Activated naive CD4-positive, alpha-beta T cell treated with anti-CD3 and anti-CD28 coated beads for 36 hours (primary cell): ENCODE results near the gene GLIPR2. TPM values are rescaled to one million over a fixed set of nuclear protein-coding genes. Genes with fewer than 3 reads are reported as not detected.
A peak's percentile ranks its signal among the peaks of the same experiment; 100 is the strongest.
"Not testable (repeated sequence)": the region's sequence is repeated elsewhere in the genome, so short reads cannot be mapped to it uniquely, and the experiment has no call there.

Source experiments
- CTCF ChIA-PET: fragments of 350-600 bp; sonication (Branson Sonifier 250); formaldehyde crosslinking; loops from one replicate; lab custom pipeline; 2021; ENCODE audit warnings: antibody characterized with exemption; lab: Charles Lee
- DNase-seq: peaks from one replicate; pipeline ENCODE4 v3.0.0-alpha.2; 2020
- H3K27ac Mint-ChIP-seq: one replicate; pipeline ENCODE4 v1.8.0; 2021; ENCODE audit warnings: mild to moderate bottlenecking, mixed read lengths
- H3K27me3 Mint-ChIP-seq: one replicate; pipeline ENCODE4 v1.8.0; 2021; ENCODE audit warnings: low read depth, mixed read lengths
- H3K36me3 Mint-ChIP-seq: one replicate; pipeline ENCODE4 v1.8.0; 2021; ENCODE audit warnings: low read depth, mixed read lengths
- H3K4me1 Mint-ChIP-seq: one replicate; pipeline ENCODE4 v1.8.0; 2021; ENCODE audit warnings: low read depth, mixed read lengths
- H3K4me3 Mint-ChIP-seq: one replicate; pipeline ENCODE4 v1.8.0; 2021; ENCODE audit warnings: mild to moderate bottlenecking, moderate library complexity, mixed read lengths
- H3K9me3 Mint-ChIP-seq: one replicate; pipeline ENCODE4 v1.8.0; 2021; ENCODE audit warnings: mixed read lengths
- intact Hi-C: fragments of 100-400 bp; cut with micrococcal nuclease; formaldehyde crosslinking; loops from one replicate; pipeline ENCODE4 v1.15.1; 2023
- total RNA-seq, 2 experiments: library from RNA; stranded (reverse); gene quantifications; one replicate each; pipeline ENCODE4 v1.2.3, GENCODE V29; 2021

Gene GLIPR2
- total RNA-seq, 2 experiments from 2014 or later, result 8.0 to 9.7 TPM

- intact Hi-C loops, result no loop called here
- peaks cover 18% of the 10 kb centered on the region for H3K4me1 Mint-ChIP-seq
- CTCF ChIA-PET, result interaction anchor here (1.1 kb wide), 1 partner anchor 50 kb away, joined by 4 read pairs; no protein-coding TSS in a partner anchor
- H3K9me3 Mint-ChIP-seq, result no peaks in the 10 kb centered on the region
- no peaks in the 10 kb centered on the region for H3K27me3 Mint-ChIP-seq
- no peak for DNase-seq
- peaks cover 6% of the 10 kb centered on the region for H3K36me3 Mint-ChIP-seq
- no peak overlapping the region for H3K27ac Mint-ChIP-seq
- no peak overlapping the region for H3K4me3 Mint-ChIP-seq
These were observed 21.6 kb downstream of the GLIPR2 start for GRCh38 chr9:36158122-36158521.

- peaks cover 6% of the 10 kb centered on the region for H3K36me3 Mint-ChIP-seq
- peaks cover 11% of the 10 kb centered on the region for H3K4me1 Mint-ChIP-seq
- intact Hi-C loops, result no loop called here
- no peak overlapping the region for H3K27ac Mint-ChIP-seq
- CTCF ChIA-PET, result interaction anchor here (0.6 to 1.1 kb wide), 4 partner anchors 41 to 1336 kb away, joined by 3 to 7 read pairs (median 4); no protein-coding TSS in a partner anchor
- DNase-seq, result no peak
- H3K9me3 Mint-ChIP-seq, result no peaks in the 10 kb centered on the region
- no peak overlapping the region for H3K4me3 Mint-ChIP-seq
- H3K27me3 Mint-ChIP-seq, result no peaks in the 10 kb centered on the region
These were observed 22.4 kb downstream of the GLIPR2 start for GRCh38 chr9:36158917-36159316.

- intact Hi-C loops, H3K4me1 Mint-ChIP-seq, H3K27ac Mint-ChIP-seq, H3K4me3 Mint-ChIP-seq, H3K9me3 Mint-ChIP-seq, DNase-seq, H3K27me3 Mint-ChIP-seq, H3K36me3 Mint-ChIP-seq: not testable (repeated sequence)
- CTCF ChIA-PET, result interaction anchor here (0.7 to 1.1 kb wide), 3 partner anchors 56 to 1336 kb away, joined by 3 to 7 read pairs (median 3); no protein-coding TSS in a partner anchor
These were observed 23.0 kb downstream of the GLIPR2 start for GRCh38 chr9:36159509-36159908.

GRCh38 chr9:36160126-36160525 lies 23.6 kb downstream of the GLIPR2 start:
- CTCF ChIA-PET, result interaction anchor here (0.6 to 0.8 kb wide), 2 partner anchors 57 to 154 kb away, joined by 3 read pairs; no protein-coding TSS in a partner anchor
- H3K27me3 Mint-ChIP-seq, intact Hi-C loops, H3K9me3 Mint-ChIP-seq, H3K36me3 Mint-ChIP-seq, H3K4me3 Mint-ChIP-seq, H3K27ac Mint-ChIP-seq, H3K4me1 Mint-ChIP-seq, DNase-seq: not testable (repeated sequence)

- no peak overlapping the region for H3K27ac Mint-ChIP-seq
- DNase-seq, result no peak
- H3K36me3 Mint-ChIP-seq, result peaks cover 6% of the 10 kb centered on the region
- H3K27me3 Mint-ChIP-seq, result no peaks in the 10 kb centered on the region
- no peak overlapping the region for H3K4me3 Mint-ChIP-seq
- CTCF ChIA-PET, result interaction anchor here (1.5 to 1.8 kb wide), 2 partner anchors 56 to 58 kb away, joined by 3 to 15 read pairs; no protein-coding TSS in a partner anchor
- H3K9me3 Mint-ChIP-seq, result no peaks in the 10 kb centered on the region
- H3K4me1 Mint-ChIP-seq, result peaks cover 2% of the 10 kb centered on the region
- intact Hi-C loops, result no loop called here
These were observed 24.7 kb downstream of the GLIPR2 start for GRCh38 chr9:36161187-36161586.

GRCh38 chr9:36162211-36162738 lies 25.7 kb downstream of the GLIPR2 start:
- DNase-seq, result no peak
- Mint-ChIP-seq H3K36me3 (peaks cover 1% of the 10 kb centered on the region), H3K4me1 (peaks cover 5% of the 10 kb centered on the region), H3K9me3 (no peaks in the 10 kb centered on the region), H3K4me3 (no peak overlapping the region), H3K27ac (no peak overlapping the region), H3K27me3 (no peaks in the 10 kb centered on the region)
- intact Hi-C loops, result no loop called here
- CTCF ChIA-PET, result interaction anchor here (1.5 to 10.8 kb wide), 3 partner anchors 57 to 61 kb away, joined by 3 to 283 read pairs (median 15); no protein-coding TSS in a partner anchor

- intact Hi-C loops, result no loop called here
- H3K4me1 Mint-ChIP-seq, result peaks cover 3% of the 10 kb centered on the region
- no peak overlapping the region for H3K4me3 Mint-ChIP-seq
- H3K27ac Mint-ChIP-seq, result no peak overlapping the region
- H3K36me3 Mint-ChIP-seq, result peaks cover 1% of the 10 kb centered on the region
- no peak for DNase-seq
- CTCF ChIA-PET, result interaction anchor here (0.8 to 10.8 kb wide), 6 partner anchors 23 to 209 kb away, joined by 3 to 283 read pairs (median 5); partner anchors contain the start of gene CLTA
- H3K9me3 Mint-ChIP-seq, result no peaks in the 10 kb centered on the region
- H3K27me3 Mint-ChIP-seq, result no peaks in the 10 kb centered on the region
These were observed 26.7 kb downstream of the GLIPR2 start for GRCh38 chr9:36163049-36163785.

GRCh38 chr9:36163786-36164170 lies 27.2 kb downstream of the GLIPR2 start:
- Mint-ChIP-seq H3K27me3 (no peaks in the 10 kb centered on the region), H3K4me1 (peaks cover 3% of the 10 kb centered on the region), H3K4me3 (no peak overlapping the region), H3K36me3 (peaks cover 1% of the 10 kb centered on the region), H3K9me3 (no peaks in the 10 kb centered on the region), H3K27ac (no peak overlapping the region)
- intact Hi-C loops, result no loop called here
- CTCF ChIA-PET, result interaction anchor here (0.5 to 10.8 kb wide), 11 partner anchors 13 to 543 kb away, joined by 3 to 283 read pairs (median 3); partner anchors contain the start of gene CLTA
- no peak for DNase-seq

GRCh38 chr9:36164372-36164771 lies 27.8 kb downstream of the GLIPR2 start:
- Mint-ChIP-seq H3K36me3 (peaks cover 1% of the 10 kb centered on the region), H3K4me3 (no peak overlapping the region), H3K27ac (no peak overlapping the region), H3K9me3 (no peaks in the 10 kb centered on the region), H3K4me1 (peaks cover 3% of the 10 kb centered on the region), H3K27me3 (no peaks in the 10 kb centered on the region)
- no peak for DNase-seq
- CTCF ChIA-PET, result interaction anchor here (0.5 to 10.8 kb wide), 14 partner anchors 8 to 704 kb away, joined by 3 to 283 read pairs (median 3); partner anchors contain the start of genes CLTA and GLIPR2
- intact Hi-C loops, result no loop called here

GRCh38 chr9:36164989-36165388 lies 28.5 kb downstream of the GLIPR2 start:
- peaks cover 3% of the 10 kb centered on the region for H3K4me1 Mint-ChIP-seq
- CTCF ChIA-PET, result interaction anchor here (0.6 to 10.8 kb wide), 9 partner anchors 9 to 704 kb away, joined by 3 to 283 read pairs (median 4); partner anchors contain the start of gene GLIPR2
- no peak overlapping the region for H3K4me3 Mint-ChIP-seq
- intact Hi-C loops, result no loop called here
- no peak overlapping the region for H3K27ac Mint-ChIP-seq
- no peaks in the 10 kb centered on the region for H3K9me3 Mint-ChIP-seq
- H3K36me3 Mint-ChIP-seq, result peaks cover 1% of the 10 kb centered on the region
- H3K27me3 Mint-ChIP-seq, result no peaks in the 10 kb centered on the region
- no peak for DNase-seq

GRCh38 chr9:36165826-36166167 lies 29.3 kb downstream of the GLIPR2 start:
- CTCF ChIA-PET, result interaction anchor here (0.5 to 10.8 kb wide), 18 partner anchors 11 to 276 kb away, joined by 3 to 283 read pairs (median 6); partner anchors contain the start of genes CLTA and RECK
- no peak overlapping the region for H3K27ac Mint-ChIP-seq
- no peaks in the 10 kb centered on the region for H3K36me3 Mint-ChIP-seq
- no peak for DNase-seq
- peak overlapping the region; percentile 8 for H3K4me3 Mint-ChIP-seq
- H3K4me1 Mint-ChIP-seq, result peaks cover 3% of the 10 kb centered on the region
- no peaks in the 10 kb centered on the region for H3K9me3 Mint-ChIP-seq
- no peaks in the 10 kb centered on the region for H3K27me3 Mint-ChIP-seq
- intact Hi-C loops, result loop anchor here (1.0 kb wide), 5 partner anchors 25 to 210 kb away; partner anchors contain the start of gene GLIPR2
